ENCODE measurements around the gene NUDT17. TPM values are rescaled to one million over a fixed set of nuclear protein-coding genes. Genes with fewer than 3 reads are reported as not detected.

Gene NUDT17
- total RNA-seq, 1 experiment from 2014 or later = 4.0 TPM

DNA sequence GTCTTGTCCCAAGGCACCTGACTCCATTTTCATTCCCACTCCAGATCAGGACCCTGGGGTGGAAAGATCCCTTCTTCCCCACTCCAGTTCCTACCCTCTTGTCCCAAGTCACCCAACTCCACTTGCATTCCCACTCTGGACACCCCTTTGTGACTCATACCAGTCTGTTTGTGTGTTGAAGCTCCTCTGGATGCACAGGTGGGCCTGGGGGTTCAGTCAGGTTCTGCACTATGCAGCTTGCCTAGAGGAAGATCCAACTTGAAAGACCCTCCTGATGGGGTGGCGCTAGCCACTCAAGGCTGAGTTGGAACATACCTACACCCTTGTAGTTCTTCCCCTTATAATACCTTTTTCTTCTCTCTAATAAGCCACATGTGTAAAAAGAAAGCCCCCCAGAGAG, 50.0 kb downstream of the NUDT17 start:
- Histone ChIP-seq H3K4ac (ENCODE audit: low read depth, low read length) (no peak overlapping the region), H3K27me3 (ENCODE audit: insufficient read depth, low read length) (no peaks in the 10 kb centered on the region), H2BK120ac (ENCODE audit: low read depth, low read length, poor library complexity, severe bottlenecking) (no peak overlapping the region), H3K79me2 (ENCODE audit: insufficient read depth, low read length) (no peaks in the 10 kb centered on the region), H4K5ac (ENCODE audit: insufficient read length, low read depth, low read length) (no peak overlapping the region), H3K18ac (ENCODE audit: insufficient read length, low read depth, low read length) (no peak overlapping the region), H2BK20ac (ENCODE audit: low read depth, low read length, poor library complexity, severe bottlenecking) (no peak overlapping the region), H3K23me2 (ENCODE audit: insufficient read length, low read depth, low read length, poor library complexity, severe bottlenecking) (peaks cover 4% of the 10 kb centered on the region), H3K27ac (ENCODE audit: insufficient read length, low read depth, low read length) (no peak overlapping the region), H3K56ac (ENCODE audit: insufficient read length, low read depth, low read length) (no peak overlapping the region), H3T11ph (ENCODE audit: low read length) (no peak overlapping the region), H3K79me1 (ENCODE audit: insufficient read depth, low read depth, low read length, poor library complexity, severe bottlenecking) (no peaks in the 10 kb centered on the region), H4K91ac (ENCODE audit: insufficient read length, low read depth, low read length) (no peak overlapping the region), H3K4me1 (ENCODE audit: insufficient read depth, low read length) (no peaks in the 10 kb centered on the region), H2BK12ac (ENCODE audit: insufficient read length, low read depth, low read length) (no peak overlapping the region), H2AFZ (ENCODE audit: low read length) (no peak overlapping the region), H3K4me2 (ENCODE audit: insufficient read depth, insufficient read length, low read length) (no peak overlapping the region), H2BK15ac (ENCODE audit: low read depth, low read length) (no peak overlapping the region), H4K8ac (replicated peaks; ENCODE audit: insufficient read length, low read depth, low read length) (no peak overlapping the region), H3K9ac (ENCODE audit: extremely low read depth, insufficient read length, low read length) (no peak overlapping the region), H2AK5ac (ENCODE audit: insufficient read length, low read length) (no peak overlapping the region), H4K20me1 (ENCODE audit: control insufficient read depth, insufficient read depth, insufficient read length) (no peaks in the 10 kb centered on the region), H2BK5ac (ENCODE audit: insufficient read length, low read length) (no peak overlapping the region), H3K14ac (ENCODE audit: insufficient read depth, low read length) (no peak overlapping the region), H3K9me3 (ENCODE audit: control insufficient read depth, low read depth, low read length) (no peaks in the 10 kb centered on the region), H3K23ac (ENCODE audit: insufficient read length, low read depth, low read length) (no peak overlapping the region)
- DNase-seq = no peak
- no peak overlapping the region for H3K27ac Mint-ChIP-seq
- H3K27me3 Mint-ChIP-seq (ENCODE audit: low read depth) = peaks cover 20% of the 10 kb centered on the region
- no CpG with 5 or more reads among the region's 1 CpG for WGBS (ENCODE audit: extremely low coverage, insufficient read length, low lambda C conversion rate)
- no peak overlapping the region for H3K4me3 Mint-ChIP-seq
- peaks cover 7% of the 10 kb centered on the region in 2 experiments for H3K4me1 Mint-ChIP-seq
- no peaks in the 10 kb centered on the region for H3K9me3 Mint-ChIP-seq
- no peaks in the 10 kb centered on the region for H3K36me3 Mint-ChIP-seq (ENCODE audit: insufficient read depth in 1 of 3, low read depth in 3 of 3)
- TF ChIP-seq, protein P1, sequence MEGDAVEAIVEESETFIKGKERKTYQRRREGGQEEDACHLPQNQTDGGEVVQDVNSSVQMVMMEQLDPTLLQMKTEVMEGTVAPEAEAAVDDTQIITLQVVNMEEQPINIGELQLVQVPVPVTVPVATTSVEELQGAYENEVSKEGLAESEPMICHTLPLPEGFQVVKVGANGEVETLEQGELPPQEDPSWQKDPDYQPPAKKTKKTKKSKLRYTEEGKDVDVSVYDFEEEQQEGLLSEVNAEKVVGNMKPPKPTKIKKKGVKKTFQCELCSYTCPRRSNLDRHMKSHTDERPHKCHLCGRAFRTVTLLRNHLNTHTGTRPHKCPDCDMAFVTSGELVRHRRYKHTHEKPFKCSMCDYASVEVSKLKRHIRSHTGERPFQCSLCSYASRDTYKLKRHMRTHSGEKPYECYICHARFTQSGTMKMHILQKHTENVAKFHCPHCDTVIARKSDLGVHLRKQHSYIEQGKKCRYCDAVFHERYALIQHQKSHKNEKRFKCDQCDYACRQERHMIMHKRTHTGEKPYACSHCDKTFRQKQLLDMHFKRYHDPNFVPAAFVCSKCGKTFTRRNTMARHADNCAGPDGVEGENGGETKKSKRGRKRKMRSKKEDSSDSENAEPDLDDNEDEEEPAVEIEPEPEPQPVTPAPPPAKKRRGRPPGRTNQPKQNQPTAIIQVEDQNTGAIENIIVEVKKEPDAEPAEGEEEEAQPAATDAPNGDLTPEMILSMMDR (conservative IDR thresholded peaks at IDR 0.05) = no peak
